Measurements from ENCODE around the gene NTN4.

Gene NTN4

DNA sequence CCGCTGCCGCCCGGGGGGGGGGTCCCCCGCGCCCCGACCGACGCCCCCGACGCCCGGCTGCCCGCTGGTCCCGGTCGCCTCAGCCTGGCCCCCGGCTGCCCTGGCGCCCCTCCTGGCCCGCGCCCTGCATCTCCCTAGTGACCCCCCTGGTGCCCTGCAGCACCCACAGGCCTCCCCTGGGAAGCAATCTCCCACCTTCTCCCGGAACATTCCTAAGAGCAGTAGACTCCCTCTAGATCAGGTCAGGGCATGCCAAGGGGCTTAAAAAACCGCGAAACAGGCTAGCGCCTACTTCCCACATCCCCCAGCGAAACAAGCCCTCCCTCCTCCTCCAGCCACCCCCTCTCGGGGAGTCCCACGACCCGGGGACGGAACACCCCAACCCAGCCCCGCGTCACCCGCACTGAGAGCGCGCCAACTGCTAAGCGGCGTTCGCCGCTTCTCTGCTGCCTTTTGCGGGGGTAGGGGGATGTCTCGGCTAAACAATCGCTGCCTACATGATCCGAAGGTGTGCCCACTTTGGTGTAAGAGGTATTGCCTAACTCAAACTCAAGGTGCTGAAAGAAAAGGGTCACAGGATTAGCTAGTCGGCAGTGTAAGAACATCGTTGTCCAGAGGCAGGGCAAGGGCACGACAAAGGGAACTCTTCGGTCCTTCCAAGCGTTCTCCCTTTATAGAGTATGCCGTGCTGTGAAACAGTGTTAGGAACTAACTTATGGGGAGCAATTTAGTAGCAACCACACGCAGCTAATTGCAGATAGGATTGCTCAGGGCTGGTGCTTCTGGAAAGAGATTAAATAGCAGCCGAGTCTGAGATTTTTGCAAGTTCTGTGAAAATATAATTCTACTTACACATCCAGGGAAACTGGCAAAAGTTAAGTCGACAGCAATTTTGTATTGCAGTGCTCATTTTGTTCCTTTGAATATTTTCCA lies 619 bp upstream of the NTN4 start:
- WGBS (ENCODE audit: extremely low coverage, insufficient coverage, low lambda C conversion rate) = no CpG with 5 or more reads among the region's 49 CpGs
- peak overlapping the region; percentile 86 for H3K4ac ChIP-seq (ENCODE audit: low read depth, low read length)
- H3K27ac ChIP-seq (ENCODE audit: low read depth, low read length) = no peak overlapping the region
- H3K18ac ChIP-seq (ENCODE audit: low read length) = peak overlapping the region; percentile 90
- H3K56ac ChIP-seq (ENCODE audit: low read length) = peak overlapping the region; percentile 87
- no peak overlapping the region for H4K5ac ChIP-seq (ENCODE audit: low read length)
- H3K4me2 ChIP-seq (ENCODE audit: low read length) = peak overlapping the region; percentile 70
- no peak overlapping the region for H3K23ac ChIP-seq (ENCODE audit: low read length)
- no peak overlapping the region for H4K8ac ChIP-seq (ENCODE audit: low read depth, low read length)
- peaks cover 3% of the 10 kb centered on the region for H3K27me3 ChIP-seq (ENCODE audit: insufficient read depth, low read length, poor library complexity)
- no peaks in the 10 kb centered on the region for H3K79me2 ChIP-seq (ENCODE audit: control insufficient read depth, insufficient read depth, low read length)
- no peaks in the 10 kb centered on the region for H3K36me3 ChIP-seq (ENCODE audit: control insufficient read depth, insufficient read depth, low read length)
- no peak overlapping the region for H2AK5ac ChIP-seq (ENCODE audit: low read length)
- H3K4me3 ChIP-seq (ENCODE audit: low read length) = peak overlapping the region; percentile 41
- H3K4me1 ChIP-seq (ENCODE audit: control insufficient read depth, low read depth, low read length) = no peaks in the 10 kb centered on the region
- H3K9ac ChIP-seq (ENCODE audit: low read length) = peak overlapping the region; percentile 67
- peak overlapping the region; percentile 55 for H2BK120ac ChIP-seq (ENCODE audit: low read depth, low read length)
- no peaks in the 10 kb centered on the region for H3K79me1 ChIP-seq (ENCODE audit: low read length)
- peak; percentile 66 for DNase-seq
- H2BK15ac ChIP-seq (replicated peaks; ENCODE audit: low read depth) = no peak overlapping the region
- no peak overlapping the region for H2BK5ac ChIP-seq (ENCODE audit: low read length)

DNA sequence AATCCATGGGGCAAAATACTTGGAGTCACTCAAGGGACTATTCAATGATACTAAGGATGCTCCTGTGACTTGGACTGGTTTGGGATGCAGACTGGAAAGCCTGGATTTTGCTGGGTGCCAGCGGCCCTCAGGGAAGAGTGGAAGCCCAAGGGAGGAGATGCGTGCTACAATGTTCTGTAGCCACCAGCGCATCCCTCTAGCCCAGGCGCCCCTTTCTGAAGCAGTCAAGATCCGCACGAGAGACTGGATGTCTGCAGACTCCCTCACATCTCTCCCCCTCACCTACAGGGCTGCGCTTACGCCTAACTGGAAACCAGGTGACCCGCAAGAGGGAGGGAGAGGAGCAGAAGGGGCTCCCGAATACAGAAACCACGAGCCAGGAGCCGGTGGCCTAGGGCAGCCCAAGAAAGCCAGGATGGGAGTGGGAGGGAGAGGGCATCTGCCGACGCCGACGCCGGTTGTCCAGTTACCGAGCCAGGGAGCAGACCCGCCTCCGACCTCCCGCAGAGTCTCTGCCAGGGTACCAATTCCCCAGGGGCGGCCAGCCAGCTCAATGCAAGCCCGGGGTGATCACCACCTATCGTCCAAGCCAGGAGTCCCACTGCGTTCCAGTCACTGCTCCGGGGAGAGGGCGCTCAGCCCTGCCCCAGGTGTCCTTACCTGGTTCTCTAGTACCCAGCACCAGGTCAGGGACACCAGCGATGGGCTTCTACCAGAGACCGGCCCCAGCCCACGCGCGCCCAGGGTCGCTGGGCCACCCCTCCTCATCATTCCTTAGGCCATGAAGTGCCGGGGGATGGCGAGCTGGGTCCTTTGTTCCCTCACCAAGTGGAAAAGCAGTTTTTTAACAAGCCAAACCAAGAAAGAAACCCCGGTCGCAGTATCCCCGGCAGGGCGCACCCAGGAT lies 1.2 kb downstream of the NTN4 start:
- Histone ChIP-seq H3K27ac (ENCODE audit: low read depth, low read length) (no peak overlapping the region), H2BK5ac (ENCODE audit: low read length) (no peak overlapping the region), H3K4ac (ENCODE audit: low read depth, low read length) (peak overlapping the region; percentile 46), H4K5ac (ENCODE audit: low read length) (no peak overlapping the region), H3K36me3 (ENCODE audit: control insufficient read depth, insufficient read depth, low read length) (no peaks in the 10 kb centered on the region), H3K4me3 (ENCODE audit: low read length) (peak overlapping the region; percentile 64), H2AK5ac (ENCODE audit: low read length) (no peak overlapping the region), H3K23ac (ENCODE audit: low read length) (no peak overlapping the region), H2BK15ac (replicated peaks; ENCODE audit: low read depth) (no peak overlapping the region), H3K56ac (ENCODE audit: low read length) (peak overlapping the region; percentile 87), H3K18ac (ENCODE audit: low read length) (peak overlapping the region; percentile 90), H3K79me2 (ENCODE audit: control insufficient read depth, insufficient read depth, low read length) (no peaks in the 10 kb centered on the region), H3K27me3 (ENCODE audit: insufficient read depth, low read length, poor library complexity) (peaks cover 3% of the 10 kb centered on the region), H3K4me2 (ENCODE audit: low read length) (peak overlapping the region; percentile 67), H2BK120ac (ENCODE audit: low read depth, low read length) (no peak overlapping the region), H4K8ac (ENCODE audit: low read depth, low read length) (no peak overlapping the region), H3K9ac (ENCODE audit: low read length) (peak overlapping the region; percentile 75), H3K79me1 (ENCODE audit: low read length) (no peaks in the 10 kb centered on the region), H3K4me1 (ENCODE audit: control insufficient read depth, low read depth, low read length) (no peaks in the 10 kb centered on the region)
- no CpG with 5 or more reads among the region's 39 CpGs for WGBS (ENCODE audit: extremely low coverage, insufficient coverage, low lambda C conversion rate)
- peak; percentile 37 for DNase-seq

DNA sequence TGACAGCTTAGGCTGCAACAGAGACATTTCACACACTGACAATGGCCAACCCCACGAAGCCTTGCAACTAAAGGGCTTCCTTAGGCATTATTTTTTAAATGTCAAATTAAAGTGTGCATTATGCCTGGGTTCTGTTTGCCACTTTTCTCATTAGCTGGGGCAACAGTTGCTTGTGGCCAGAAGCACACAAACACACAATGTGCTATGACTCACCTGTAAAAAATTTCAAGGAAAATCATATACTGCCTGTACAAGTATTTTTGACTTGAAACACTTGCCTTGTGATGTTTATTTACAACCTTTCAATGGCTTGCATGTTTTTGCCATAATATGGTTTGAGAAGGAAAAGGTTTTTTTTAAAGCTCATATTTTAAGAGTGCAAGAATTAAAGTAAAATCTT lies 1.9 kb downstream of the NTN4 start:
- no peak overlapping the region for H3K4me2 ChIP-seq (ENCODE audit: low read length)
- H3K4ac ChIP-seq (ENCODE audit: low read depth, low read length) = no peak overlapping the region
- no peak overlapping the region for H3K56ac ChIP-seq (ENCODE audit: low read length)
- H2BK5ac ChIP-seq (ENCODE audit: low read length) = no peak overlapping the region
- DNase-seq = no peak
- H2BK120ac ChIP-seq (ENCODE audit: low read depth, low read length) = no peak overlapping the region
- no peaks in the 10 kb centered on the region for H3K79me2 ChIP-seq (ENCODE audit: control insufficient read depth, insufficient read depth, low read length)
- no CpG with 5 or more reads among the region's 1 CpG for WGBS (ENCODE audit: extremely low coverage, insufficient coverage, low lambda C conversion rate)
- H3K4me3 ChIP-seq (ENCODE audit: low read length) = no peak overlapping the region
- H2BK15ac ChIP-seq (replicated peaks; ENCODE audit: low read depth) = no peak overlapping the region
- no peak overlapping the region for H4K8ac ChIP-seq (ENCODE audit: low read depth, low read length)
- peaks cover 3% of the 10 kb centered on the region for H3K27me3 ChIP-seq (ENCODE audit: insufficient read depth, low read length, poor library complexity)
- H3K4me1 ChIP-seq (ENCODE audit: control insufficient read depth, low read depth, low read length) = no peaks in the 10 kb centered on the region
- no peaks in the 10 kb centered on the region for H3K36me3 ChIP-seq (ENCODE audit: control insufficient read depth, insufficient read depth, low read length)
- no peaks in the 10 kb centered on the region for H3K79me1 ChIP-seq (ENCODE audit: low read length)
- H4K5ac ChIP-seq (ENCODE audit: low read length) = no peak overlapping the region
- H3K27ac ChIP-seq (ENCODE audit: low read depth, low read length) = no peak overlapping the region
- H2AK5ac ChIP-seq (ENCODE audit: low read length) = no peak overlapping the region
- H3K9ac ChIP-seq (ENCODE audit: low read length) = no peak overlapping the region
- H3K18ac ChIP-seq (ENCODE audit: low read length) = no peak overlapping the region
- no peak overlapping the region for H3K23ac ChIP-seq (ENCODE audit: low read length)

- Histone ChIP-seq H3K79me1 (ENCODE audit: low read length) (no peaks in the 10 kb centered on the region), H2BK15ac (replicated peaks; ENCODE audit: low read depth) (no peak overlapping the region), H3K9ac (ENCODE audit: low read length) (no peak overlapping the region), H3K4ac (ENCODE audit: low read depth, low read length) (no peak overlapping the region), H3K79me2 (ENCODE audit: control insufficient read depth, insufficient read depth, low read length) (no peaks in the 10 kb centered on the region), H3K23ac (ENCODE audit: low read length) (no peak overlapping the region), H3K36me3 (ENCODE audit: control insufficient read depth, insufficient read depth, low read length) (no peaks in the 10 kb centered on the region), H3K4me3 (ENCODE audit: low read length) (no peak overlapping the region), H3K27me3 (ENCODE audit: insufficient read depth, low read length, poor library complexity) (peaks cover 3% of the 10 kb centered on the region), H2BK5ac (ENCODE audit: low read length) (no peak overlapping the region), H3K18ac (ENCODE audit: low read length) (no peak overlapping the region), H3K56ac (ENCODE audit: low read length) (no peak overlapping the region), H3K4me2 (ENCODE audit: low read length) (no peak overlapping the region), H2BK120ac (ENCODE audit: low read depth, low read length) (no peak overlapping the region), H3K27ac (ENCODE audit: low read depth, low read length) (no peak overlapping the region), H3K4me1 (ENCODE audit: control insufficient read depth, low read depth, low read length) (no peaks in the 10 kb centered on the region), H2AK5ac (ENCODE audit: low read length) (no peak overlapping the region), H4K5ac (ENCODE audit: low read length) (no peak overlapping the region), H4K8ac (ENCODE audit: low read depth, low read length) (no peak overlapping the region)
- no peak for DNase-seq
- no CpG with 5 or more reads among the region's 12 CpGs for WGBS (ENCODE audit: extremely low coverage, insufficient coverage, low lambda C conversion rate)
Observed at GRCh38 chr12:95787274-95787818, 3.2 kb downstream of the NTN4 start.

DNA sequence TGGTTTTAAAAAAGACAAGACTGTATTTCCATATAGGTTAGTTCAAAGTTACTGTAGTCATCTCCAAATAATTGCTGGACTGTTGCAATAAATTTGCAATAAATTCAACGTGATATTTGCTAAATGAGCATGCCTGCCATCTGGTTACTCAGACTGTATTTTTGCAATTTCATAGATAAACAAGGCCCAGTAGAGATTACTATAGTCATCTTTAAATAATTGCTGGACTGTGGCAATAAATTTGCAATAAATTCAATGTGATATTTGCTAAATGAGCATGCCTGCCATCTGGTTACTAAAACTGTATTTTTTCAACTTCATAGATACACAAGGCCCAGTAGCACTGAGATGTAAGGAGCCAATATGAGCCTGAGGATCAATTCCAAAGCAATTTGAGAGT lies 5.6 kb downstream of the NTN4 start:
- Histone ChIP-seq H2BK5ac (ENCODE audit: low read length) (no peak overlapping the region), H3K27me3 (ENCODE audit: insufficient read depth, low read length, poor library complexity) (no peaks in the 10 kb centered on the region), H3K79me1 (ENCODE audit: low read length) (no peaks in the 10 kb centered on the region), H3K4me3 (ENCODE audit: low read length) (no peak overlapping the region), H3K18ac (ENCODE audit: low read length) (no peak overlapping the region), H4K8ac (ENCODE audit: low read depth, low read length) (no peak overlapping the region), H3K27ac (ENCODE audit: low read depth, low read length) (no peak overlapping the region), H3K9ac (ENCODE audit: low read length) (no peak overlapping the region), H3K23ac (ENCODE audit: low read length) (no peak overlapping the region), H2BK15ac (replicated peaks; ENCODE audit: low read depth) (no peak overlapping the region), H4K5ac (ENCODE audit: low read length) (no peak overlapping the region), H3K4me2 (ENCODE audit: low read length) (no peak overlapping the region), H3K4ac (ENCODE audit: low read depth, low read length) (no peak overlapping the region), H3K36me3 (ENCODE audit: control insufficient read depth, insufficient read depth, low read length) (no peaks in the 10 kb centered on the region), H3K79me2 (ENCODE audit: control insufficient read depth, insufficient read depth, low read length) (no peaks in the 10 kb centered on the region), H3K4me1 (ENCODE audit: control insufficient read depth, low read depth, low read length) (no peaks in the 10 kb centered on the region), H2AK5ac (ENCODE audit: low read length) (no peak overlapping the region), H3K56ac (ENCODE audit: low read length) (no peak overlapping the region), H2BK120ac (ENCODE audit: low read depth, low read length) (no peak overlapping the region)
- no CpG with 5 or more reads among the region's 1 CpG for WGBS (ENCODE audit: extremely low coverage, insufficient coverage, low lambda C conversion rate)
- DNase-seq = no peak
